Suppressor macrophage (primary cell): ENCODE data around the gene GBP7.
A peak's percentile ranks its signal among the peaks of the same experiment; 100 is the strongest.

ENCODE experiments used
- DNase-seq, 4 experiments: peaks; one replicate each; pipeline ENCODE4 v3.0.0-alpha.2; 2020 to 2022

Gene GBP7

DNA sequence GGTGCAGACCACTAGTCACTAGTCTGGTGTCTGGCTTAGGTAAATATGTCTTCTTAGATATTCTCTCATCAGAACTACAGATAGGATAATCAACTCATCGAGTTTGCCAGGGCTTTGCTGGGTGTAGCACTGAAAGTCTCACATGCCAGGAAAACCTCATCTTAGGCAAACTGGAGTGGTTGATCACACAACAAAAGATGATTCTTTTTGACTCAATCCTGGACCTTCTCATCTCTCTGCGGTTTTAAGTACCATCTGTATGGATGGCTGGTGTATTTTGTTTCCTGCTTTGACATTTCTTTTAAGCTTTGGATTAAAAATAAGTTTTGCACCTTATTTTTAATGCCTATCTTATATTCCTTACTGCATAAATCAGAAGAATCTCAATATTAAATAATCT is 61.1 kb downstream of the GBP7 start:
- no peak for DNase-seq

DNA sequence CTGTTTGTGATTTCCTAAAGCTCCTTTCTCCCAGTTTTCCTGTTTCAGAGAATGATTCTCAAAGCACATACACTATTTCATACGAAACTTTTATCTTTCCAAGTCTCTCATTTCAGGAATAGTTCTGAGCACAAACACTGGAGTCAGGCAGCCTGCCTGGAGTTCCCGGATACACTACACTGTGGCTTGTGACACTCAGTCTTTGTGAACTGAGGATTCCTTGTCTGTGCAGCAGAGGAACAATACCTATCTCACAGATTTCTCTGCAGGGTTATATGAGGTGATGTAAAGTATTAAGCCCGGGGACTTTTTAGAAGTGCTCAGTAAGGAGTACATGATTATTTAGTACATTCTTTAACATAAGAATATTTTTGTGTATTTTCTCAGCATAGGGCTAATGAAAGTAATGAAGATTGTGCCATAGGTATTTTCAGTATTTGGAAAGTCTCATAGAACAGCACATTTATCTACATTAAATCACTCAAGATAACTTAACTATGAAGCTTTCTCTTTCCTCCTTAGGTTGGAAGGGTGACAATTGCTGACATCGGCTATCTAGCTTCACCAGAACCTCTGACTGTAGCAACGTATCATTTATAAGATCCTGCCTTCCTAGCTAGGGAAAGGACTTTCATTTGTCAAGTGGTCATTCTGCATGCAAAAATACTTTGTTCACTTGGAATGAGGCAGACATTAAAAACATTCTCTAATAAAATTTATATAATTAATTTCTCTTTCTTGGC is 62.8 kb downstream of the GBP7 start:
- DNase-seq = no peak

DNA sequence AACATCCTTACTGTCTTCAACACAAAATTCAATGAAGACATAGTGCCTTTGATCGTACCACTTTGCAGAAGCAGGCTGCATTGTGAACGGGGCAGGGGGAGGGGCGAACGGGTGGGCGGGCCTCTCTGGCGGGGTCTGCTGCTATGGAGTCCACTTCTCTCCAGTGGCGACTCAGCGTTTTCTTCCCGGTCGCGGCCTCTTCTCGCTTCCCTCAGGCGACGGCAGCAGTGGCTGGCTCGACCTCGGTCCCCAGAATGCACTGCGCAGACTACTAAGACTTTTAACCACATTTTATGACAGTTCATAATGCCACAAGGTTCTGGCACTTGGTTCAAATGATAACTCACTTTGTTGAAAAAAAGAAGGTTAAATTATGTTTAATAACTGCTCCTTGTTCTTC is 71.1 kb downstream of the GBP7 start:
- no peak for DNase-seq

DNA sequence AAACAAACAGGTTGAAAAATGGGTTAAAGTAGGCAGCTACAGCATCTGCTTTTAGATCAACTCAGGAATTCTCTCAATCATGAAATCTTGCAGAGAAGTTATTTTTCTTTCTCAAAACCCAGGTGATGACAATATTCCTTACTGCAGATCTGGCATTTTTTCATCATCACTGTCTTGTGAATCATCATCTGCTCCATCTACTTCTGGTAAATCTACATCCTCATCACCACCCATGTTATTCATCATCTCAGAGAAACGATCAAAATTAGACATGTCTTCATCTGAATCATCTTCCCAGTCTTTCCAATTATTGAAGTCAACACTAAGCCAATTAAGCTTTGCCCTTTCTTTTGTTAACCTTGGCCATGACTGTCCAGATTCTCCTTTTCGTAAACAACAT is 71.7 kb downstream of the GBP7 start:
- no peak for DNase-seq

DNA sequence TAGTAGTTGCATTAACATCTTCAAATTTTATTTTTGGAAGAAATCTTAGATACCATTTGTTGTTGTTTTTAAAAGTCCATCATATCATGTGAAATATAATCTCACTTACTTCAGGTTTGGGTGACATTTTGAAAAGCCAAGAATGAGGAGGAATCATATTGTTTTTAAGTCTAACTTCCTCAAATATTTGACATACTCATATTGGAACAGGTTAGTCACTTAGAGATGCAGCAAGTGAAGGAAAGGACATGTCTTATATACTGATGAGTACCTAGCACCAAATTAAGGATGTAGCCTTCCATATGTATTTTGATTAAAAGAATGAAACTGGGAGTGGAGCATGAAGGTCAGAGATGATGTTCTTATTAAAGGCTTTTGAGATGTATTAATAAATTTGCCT is 73.8 kb downstream of the GBP7 start:
- DNase-seq = no peak

DNA sequence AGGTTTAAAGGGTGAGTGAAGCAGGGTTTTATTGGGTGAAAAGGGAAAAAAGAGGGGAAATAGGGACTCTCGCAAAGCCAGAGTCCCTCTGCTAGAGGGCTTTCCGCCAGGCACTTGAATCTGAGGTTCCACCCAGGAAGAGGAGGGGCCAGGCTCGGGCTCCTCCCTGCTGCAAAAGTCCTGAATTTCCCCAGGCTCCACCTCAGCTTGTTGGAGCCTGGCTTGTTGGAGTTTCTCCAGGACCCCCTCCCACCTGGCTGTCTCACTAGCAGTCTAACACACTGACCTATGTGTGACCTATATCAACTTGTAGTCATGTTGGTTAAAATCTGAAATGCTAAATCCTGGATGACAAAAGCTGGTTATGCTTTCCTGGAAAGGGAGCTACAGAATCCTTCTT is 75.4 kb downstream of the GBP7 start:
- DNase-seq = no peak

DNA sequence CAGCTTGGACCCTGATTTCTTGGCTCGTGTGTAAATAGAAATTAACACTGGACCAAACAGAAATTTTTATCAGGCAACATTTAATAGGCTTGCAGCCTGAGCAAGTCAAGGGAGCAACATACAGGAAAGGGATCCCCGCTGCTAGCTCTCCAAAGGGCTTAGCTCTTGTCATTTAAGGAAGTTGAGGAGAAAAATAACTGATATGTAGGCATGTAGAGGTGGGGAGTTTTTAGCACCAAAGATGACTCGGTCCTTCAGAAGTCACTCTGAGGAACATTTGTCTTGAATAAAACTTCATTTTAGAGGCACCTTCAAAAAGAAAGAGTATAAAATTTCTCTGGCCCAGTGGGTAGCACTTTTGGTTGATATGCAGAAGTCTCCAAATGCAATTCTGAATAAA is 76.9 kb downstream of the GBP7 start:
- DNase-seq = peak in 3 of 4 experiments; percentile 13 to 24 (median 24)

DNA sequence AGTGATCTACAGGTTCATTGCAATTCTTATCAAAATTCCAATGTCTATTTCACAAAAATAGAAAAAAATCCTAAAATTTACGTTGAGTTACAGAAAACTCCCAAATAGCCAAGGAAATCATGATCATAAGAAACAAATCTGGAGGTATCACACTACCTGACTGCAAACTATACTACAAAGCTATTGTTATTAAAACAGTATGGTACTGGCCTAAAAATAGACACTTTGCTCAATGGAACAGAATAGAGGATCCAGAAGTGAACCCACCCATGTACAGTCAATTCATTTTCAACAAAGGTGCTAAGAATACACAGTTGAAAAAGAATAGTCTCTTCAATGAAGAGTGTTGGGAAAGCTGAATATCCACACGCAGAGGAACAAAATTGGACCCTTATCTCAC is 80.1 kb downstream of the GBP7 start:
- DNase-seq = no peak

DNA sequence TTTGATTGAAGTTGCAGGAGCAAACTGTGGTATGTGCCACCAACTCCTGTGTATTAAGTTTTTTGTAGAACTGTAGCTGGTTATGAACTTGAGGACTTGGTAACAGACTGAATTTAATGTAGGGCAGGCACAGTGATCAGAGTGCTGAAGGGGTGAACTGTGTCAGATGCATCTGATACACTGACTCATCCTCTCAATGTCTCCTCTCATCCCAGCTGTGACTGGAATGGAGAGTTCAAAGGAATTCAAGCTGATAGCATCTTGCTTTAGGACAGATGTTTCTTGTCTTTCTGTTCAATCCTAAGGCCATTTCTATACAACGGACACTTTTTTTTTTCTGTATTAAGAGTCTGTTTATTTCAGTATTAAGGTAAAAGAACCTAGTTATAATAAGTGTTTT is 85.8 kb downstream of the GBP7 start:
- no peak for DNase-seq

DNA sequence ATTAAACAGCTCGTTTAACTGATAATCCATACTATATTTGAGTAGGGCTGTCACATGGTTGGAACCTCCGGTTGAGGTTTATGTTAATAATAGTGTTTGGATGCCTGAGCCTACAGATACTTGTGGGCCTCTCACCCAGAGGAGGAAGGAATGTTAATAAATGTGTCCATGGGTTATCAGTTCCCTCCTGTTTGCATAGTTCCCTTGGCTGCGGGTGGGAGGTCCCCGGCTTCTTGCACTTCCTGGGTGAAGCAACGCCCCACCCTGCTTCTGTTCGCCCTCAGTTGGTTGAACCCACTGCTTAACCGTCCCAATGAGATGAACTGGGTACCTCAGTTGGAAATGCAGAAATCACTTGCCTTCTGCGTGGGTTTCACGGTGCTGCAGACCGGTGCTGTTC is 87.2 kb downstream of the GBP7 start:
- DNase-seq = no peak

DNA sequence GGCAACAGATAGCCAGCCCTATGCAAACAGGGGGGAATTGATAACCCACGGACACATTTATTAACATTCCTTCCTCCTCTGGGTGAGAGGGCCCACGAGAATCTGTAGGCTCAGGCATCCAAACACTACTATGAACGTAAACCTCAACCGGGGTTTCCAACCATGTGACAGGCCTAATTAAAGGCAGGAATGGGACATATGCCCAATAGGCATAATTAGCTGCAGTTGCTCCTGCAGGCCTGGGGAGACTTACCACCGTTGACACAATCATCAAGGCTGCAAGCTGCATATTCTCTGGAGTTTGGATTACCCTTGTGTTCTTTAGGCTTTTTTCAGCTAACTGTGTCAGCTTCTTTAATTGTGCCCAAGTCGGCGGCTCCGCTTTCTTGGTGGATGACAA is 88.6 kb downstream of the GBP7 start:
- DNase-seq = no peak

DNA sequence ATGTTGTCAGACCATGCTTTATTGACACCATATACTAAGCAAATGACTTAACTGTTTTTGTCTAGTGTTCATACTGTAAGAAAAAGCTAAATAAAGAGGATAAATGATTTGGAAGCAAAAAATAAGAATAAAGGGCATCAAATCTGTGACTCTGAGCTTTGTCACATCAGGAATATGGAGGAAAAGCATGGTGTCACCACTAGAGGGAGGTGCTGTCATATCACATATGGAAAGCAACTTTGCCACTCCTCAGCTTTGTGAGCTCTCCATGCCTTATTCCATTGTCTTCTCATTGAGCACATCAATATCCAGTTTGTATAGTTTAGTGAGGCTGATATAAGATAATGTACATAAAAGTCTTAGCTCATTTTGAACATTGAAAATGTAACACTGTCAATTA is 90.0 kb downstream of the GBP7 start:
- DNase-seq = peak in 3 of 4 experiments; percentile 67 to 81 (median 77)
